NCI-H128 (cell line): ENCODE results near the gene PUS1.

Source experiments
- DNase-seq: peaks from one replicate; lab custom pipeline; 2025; ENCODE audit not compliant: unreplicated experiment; lab: John Stamatoyannopoulos, UW

The PUS1 gene

GRCh38 chr12:131902332-131903241, 26.5 kb upstream of the PUS1 start:
- DNase-seq: no peak

DNA sequence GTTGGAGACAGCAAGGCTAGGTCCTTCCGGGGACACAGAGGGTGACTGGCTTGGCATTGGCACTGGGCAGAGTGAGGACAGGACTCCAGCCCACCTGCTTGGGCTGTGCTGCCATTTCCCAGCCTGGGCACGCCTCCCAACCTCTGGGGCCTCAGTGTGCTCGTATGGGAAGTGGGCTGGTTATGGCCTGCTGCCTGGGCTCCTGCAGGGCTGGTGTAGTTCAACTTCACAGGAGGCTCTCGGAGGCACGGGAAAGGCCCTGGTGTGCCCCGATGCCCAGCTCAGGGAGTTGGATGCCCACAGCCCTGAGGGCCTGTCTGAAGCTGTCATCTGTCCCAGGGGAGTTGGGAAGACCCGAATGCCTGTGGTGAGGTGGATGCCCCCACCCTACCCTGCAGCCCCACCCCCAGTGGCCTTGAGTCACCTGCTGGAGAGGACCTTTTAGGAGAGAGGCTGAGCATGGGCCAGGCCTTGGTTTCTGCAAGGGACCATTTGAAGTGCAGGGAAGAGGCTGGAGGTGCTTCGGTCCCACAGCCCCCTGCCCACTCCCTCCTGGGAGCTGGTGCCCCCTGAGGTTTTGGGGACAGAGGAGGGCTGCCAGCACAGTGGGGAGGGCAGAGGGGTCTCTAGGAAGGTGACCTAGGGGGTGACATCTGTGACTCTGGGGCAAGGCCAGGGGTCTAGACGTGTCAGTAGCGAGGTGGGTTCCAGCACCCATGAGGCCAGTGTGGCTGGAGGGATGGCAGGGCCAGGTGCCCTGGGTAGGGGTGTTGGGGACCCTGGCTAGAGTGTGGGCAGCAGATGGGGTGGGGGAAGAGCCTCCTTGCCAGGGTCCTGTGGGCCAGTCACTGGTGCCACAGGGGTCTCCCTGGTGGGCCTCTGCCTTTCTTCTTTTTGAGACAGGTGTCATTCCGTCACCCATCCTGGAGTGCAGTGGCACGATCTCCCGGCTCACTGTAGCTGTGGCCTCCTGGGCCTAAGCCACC, 25.5 kb upstream of the PUS1 start:
- DNase-seq: no peak

DNA sequence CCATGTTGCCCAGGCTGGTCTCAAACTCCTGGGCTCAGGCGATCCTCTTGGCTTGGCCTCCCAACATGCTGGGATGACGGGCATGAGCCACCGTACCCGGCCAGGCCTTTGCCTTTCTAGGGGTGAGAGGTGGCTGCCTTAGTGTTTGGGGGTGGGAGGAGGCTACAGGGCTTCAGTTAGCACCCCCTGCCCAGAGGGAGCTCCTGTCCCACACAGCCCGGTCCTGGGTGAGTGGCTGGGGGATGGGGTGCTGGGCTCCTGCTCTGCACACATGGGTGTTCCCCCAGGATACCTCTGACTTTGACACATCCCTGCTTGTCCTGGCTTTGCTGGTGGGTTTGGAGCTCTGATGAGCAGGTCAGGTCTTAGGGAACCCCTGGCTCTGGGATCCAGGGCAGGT, 24.7 kb upstream of the PUS1 start:
- DNase-seq: no peak

GRCh38 chr12:131905081-131905629, 23.9 kb upstream of the PUS1 start:
- DNase-seq: no peak

DNA sequence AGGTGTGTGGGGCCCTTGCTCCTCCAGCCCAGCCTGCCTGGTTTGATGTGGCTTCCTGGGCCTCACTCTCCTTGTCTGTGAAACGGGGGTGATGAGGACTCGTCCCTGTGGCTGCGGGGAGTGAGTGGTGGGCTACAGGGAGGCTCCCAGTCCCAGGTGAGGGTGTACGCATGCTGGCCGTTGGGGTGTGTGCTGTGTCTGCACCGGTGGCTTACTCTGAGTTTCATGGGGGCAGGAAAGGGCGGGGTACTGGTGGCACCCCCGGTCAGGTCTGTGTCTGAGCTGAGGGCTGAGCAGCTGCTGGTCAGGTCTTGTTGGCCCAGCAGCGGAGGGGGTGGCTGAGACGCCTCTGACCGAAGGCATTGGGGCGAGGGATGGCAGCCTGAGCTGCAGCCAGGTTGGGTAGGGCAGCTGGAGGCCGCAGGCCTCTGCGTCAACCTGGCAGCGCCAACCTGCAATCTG, 23.4 kb upstream of the PUS1 start:
- no peak for DNase-seq

DNA sequence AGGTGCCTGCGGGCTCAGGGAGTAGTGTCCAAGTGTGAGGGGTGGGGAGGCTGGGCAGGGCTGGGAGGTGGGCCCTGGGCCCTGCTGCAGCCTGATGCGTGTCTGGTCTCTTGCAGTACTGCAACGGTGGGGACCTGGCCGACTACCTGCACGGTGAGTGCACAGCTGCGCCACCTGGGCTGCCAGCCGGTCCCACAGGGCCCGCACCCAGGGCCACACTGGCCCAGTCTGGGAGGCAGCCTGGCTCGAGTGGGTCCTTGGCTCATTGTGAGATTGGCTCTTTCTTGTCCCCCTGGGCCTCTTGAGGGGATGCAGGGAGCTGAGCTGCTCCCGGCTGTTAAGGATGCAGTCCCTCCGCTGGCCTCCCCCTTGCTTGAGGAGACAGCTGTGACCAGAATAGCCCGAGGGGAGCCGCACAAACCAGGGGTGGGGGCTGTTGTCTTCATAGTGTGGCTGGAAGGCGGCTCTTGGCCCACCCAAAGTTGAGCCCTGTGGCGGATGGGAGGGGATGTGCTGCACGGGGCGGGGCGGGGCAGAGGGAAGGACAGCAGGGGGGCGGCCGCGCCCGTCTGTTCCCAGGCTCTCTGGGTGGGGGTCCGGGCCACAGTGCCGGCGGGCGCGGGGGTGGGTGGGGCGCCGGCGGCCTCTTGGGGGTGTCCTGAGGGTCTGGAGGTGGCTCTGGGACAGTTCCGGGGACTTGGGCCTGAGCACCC, 21.5 kb upstream of the PUS1 start:
- DNase-seq: no peak

DNA sequence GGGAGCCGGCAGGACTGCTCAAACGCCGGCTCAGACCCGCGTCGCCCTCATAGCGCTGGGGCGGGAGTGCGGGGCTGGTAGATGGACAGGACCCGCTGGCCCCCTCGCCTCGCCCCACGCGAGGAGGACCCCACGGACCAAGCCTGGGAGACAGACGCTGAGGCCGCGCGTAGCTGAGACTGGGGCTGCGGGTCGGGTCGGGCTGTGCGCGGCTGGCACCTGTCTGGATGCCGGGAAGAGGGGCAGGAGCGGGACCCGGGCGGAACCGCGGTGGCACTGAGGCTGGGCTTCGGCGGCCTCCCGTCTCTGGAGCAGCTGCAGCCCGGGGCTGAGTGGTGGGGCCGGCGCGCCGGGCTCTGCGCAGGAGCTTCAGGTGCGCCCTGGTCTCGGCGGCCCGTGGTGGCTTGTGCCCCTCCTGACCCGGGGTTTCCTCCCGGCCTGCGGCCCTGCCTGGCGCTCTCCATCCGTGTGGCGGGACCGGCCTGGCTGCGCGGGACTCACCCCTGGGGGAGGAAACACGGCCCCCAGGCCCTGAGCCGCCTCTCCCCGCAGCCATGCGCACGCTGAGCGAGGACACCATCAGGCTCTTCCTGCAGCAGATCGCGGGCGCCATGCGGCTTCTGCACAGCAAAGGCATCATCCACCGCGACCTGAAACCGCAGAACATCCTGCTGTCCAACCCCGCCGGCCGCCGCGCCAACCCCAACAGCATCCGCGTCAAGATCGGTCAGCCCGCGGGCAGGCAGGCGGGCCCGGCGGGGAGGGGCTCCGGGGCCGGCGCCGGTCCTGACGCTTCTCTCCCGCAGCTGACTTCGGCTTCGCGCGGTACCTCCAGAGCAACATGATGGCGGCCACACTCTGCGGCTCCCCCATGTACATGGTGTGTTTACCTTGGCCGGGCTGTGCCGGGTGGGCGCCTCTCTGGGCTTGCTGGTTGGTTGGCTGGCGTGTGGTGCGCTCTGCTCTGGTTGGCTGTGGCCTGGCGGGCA, 20.7 kb upstream of the PUS1 start:
- DNase-seq: no peak

GRCh38 chr12:131909081-131909751, 19.9 kb upstream of the PUS1 start:
- no peak for DNase-seq

DNA sequence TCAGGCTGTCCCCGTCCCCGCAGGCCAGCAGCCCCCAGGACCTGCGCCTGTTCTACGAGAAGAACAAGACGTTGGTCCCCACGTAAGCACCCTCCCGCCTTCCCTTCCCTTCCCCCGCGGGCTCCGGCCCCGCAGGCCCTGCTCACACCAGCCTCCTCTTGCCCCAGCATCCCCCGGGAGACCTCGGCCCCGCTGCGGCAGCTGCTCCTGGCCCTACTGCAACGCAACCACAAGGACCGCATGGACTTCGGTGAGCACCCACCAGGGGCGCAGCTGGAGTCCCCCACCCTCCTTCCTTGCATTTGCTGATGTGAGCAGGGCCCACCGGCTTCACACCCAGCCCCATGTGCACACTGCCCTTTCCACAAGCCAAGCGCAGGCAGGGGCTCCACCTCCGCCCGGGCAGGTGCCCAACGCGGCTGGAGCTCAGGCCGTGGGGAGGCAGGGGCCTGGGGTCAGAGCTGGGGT, 19.3 kb upstream of the PUS1 start:
- no peak for DNase-seq

DNA sequence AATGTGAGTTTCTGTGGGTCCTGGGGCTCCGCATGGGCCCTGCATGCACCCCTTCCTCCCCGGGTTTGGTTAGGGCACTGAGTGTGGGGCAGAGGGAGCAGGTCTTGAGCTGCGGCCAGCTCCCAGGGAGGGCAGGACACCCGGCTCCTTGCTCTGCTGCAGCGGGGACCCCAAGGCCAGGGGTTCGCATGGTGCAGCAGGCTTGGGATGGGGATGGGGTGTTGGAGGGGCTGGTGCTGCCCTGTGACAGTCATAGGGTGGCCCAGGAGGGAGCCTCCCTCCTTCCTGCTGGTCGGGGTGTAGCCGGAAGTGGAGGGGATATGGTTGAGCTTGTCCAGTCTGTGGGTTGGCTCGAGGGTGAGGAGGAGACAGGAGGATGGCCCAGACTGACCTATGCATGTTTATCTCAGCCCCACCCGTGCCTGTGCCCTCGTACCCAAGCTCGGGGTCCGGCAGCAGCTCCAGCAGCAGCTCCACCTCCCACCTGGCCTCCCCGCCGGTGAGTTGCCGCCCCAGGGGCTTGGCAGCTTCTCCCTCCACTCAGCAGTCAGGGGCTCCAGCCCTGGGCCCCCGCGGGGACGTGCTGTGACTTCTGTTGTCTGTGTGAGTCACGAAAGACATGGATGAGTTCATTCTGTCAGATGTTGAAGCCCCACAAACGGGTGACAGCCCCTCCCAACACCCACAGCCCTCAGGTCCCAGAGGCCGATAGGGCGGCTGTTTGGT, 18.6 kb upstream of the PUS1 start:
- no peak for DNase-seq

DNA sequence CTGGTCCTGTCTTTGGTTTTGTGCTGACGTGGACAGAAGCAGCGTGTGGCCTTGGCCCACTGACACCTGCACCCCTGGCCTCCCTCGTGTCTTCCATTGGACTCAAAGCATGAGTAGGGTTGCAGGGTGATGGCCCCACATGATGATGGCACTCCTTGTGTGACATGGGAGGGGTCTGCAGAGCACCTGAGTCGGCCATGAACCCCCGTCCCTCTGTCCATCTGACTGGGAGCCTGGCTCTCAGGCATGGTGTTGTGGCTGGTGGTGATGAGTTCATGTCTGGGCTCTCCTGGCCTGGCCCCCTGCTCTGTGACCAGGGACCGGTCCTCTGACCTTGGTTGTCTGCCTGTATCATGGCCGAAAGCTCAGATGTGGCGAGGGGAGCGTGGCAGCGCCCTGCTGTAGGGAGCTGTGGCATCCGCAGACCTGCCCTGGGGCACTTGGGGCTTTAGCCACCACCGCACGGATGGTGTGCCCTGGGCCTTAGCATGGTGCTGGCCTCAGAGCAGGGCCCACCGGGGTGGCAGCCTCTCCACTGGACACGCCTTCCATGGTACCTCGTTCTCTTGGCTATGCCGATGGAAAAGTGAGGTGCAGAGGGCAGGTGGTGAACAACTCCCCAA, 17.9 kb upstream of the PUS1 start:
- DNase-seq: no peak

- DNase-seq: no peak
Measured at GRCh38 chr12:131911851-131912477, 17.1 kb upstream of the PUS1 start.

GRCh38 chr12:131912518-131913274, 16.4 kb upstream of the PUS1 start:
- no peak for DNase-seq

DNA sequence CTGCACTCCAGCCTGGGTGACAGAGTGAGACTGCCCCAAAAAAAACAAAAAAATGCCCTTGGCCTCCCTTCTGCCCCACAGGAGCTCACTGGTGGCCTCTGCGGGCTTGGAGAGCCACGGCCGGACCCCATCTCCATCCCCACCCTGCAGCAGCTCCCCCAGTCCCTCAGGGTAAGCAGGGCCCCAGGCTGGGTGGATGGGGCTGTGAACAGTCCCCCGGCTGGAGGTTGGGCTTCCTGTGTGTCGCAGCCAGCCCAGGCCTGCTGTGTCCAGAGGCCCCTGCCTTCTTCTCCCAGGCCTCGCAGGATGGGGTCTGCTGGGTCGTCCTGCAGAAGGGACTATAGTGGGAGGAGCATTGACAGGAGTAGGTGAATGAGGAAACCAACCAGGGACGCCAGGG, 15.4 kb upstream of the PUS1 start:
- DNase-seq: no peak

- no peak for DNase-seq
Measured at GRCh38 chr12:131914179-131914702, 14.8 kb upstream of the PUS1 start.

GRCh38 chr12:131915000-131915689, 13.9 kb upstream of the PUS1 start:
- DNase-seq: no peak
